ENCODE results near the gene CTNNBIP1.

The CTNNBIP1 gene

DNA sequence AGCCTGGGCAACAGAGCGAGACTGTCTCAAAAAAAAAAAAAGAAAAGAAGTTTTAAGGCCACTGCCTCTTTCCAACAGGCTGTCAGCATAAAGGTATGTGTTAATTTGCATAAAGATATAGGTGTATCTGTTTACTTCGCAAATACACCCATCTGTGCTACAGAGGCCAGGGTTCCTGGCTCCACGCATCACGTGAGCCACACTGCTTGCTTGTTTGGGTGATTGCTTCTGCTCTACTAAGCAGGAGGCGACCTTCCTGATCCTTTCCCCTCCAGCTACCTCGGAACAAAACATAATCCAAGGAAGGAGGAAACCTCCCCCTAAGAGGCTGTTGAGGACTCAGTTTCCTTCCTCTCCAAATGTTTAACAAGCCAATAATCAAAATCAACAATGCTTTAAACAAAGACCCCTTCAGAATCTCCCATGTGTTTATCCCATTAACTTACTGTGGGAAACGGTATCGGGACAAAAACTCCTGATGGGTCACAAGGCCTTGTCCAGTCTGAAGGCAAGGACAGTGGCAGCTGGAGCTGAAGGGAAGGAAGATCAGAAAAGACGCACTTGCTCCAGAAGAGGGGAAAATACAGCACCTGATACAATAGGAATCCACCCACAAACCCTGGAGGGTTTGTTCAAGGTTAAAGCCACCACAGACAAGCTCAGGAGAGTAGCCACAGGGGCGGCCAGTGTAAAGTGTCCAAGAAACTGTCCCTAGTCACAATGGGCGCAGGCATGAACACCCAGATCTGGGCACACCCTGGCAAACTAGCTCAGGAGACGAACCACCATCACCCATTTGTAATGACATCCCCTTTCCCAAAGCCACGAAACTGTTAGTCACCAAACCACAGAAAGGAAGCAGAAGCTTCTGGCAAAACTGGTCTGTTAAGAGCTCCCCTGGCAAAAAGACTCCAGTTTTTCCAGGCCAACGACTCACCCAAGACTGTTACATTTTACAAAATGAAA is 17.2 kb downstream of the CTNNBIP1 start:
- Mint-ChIP-seq H3K36me3 (ENCODE audit: low read depth) (no peaks in the 10 kb centered on the region), H3K27ac (peak overlapping the region; percentile 69), H3K4me1 (ENCODE audit: low read depth) (peaks cover 19% of the 10 kb centered on the region), H3K9me3 (no peaks in the 10 kb centered on the region), H3K27me3 (no peaks in the 10 kb centered on the region), H3K4me3 (no peak overlapping the region)

DNA sequence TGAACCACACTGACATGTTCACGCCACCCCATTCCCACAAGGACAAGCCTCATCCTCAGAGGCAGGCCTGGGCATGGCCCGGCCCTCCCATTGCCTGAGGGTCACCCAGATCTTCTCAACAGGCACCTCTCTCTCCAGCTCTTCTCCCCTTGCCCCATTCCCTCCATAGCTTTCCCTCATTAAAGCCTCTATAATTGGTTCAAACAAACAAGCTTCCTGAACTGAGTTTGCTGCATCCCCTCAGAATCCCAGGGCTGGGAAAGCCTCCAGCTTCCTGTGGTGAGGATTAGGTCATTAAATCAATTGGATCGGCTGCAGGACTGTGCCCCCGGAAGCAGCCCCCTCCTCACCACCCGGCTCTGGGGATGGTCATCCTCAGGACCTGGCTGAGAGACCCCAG is 18.9 kb downstream of the CTNNBIP1 start:
- Mint-ChIP-seq H3K36me3 (ENCODE audit: low read depth) (no peaks in the 10 kb centered on the region), H3K4me3 (no peak overlapping the region), H3K27ac (no peak overlapping the region), H3K27me3 (no peaks in the 10 kb centered on the region), H3K9me3 (no peaks in the 10 kb centered on the region), H3K4me1 (ENCODE audit: low read depth) (peaks cover 19% of the 10 kb centered on the region)

DNA sequence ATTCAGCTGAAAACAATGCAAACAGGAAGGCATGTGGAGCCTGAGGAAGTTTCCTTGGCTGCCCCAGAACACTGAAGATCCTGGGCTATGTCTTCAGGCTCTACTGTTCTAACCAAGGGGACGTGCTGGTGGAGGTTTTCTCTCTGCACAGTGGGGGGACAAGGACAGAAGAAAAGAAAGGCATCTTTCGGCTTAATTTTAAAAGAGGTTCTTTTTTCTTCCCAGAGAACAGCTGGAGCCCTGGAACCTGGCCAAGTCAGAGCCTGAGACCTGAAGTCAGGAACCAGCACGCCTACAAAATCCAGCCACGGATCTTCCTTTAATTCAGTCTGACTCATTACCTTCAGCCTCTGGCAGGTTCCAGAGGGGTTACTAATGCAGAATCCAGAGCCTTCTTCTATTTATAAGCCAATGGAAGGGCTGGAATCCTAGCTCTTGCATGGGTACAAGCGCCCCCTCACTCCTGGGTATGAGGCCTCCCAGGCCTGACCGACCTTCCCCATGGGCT is 19.8 kb downstream of the CTNNBIP1 start:
- no peaks in the 10 kb centered on the region for H3K27me3 Mint-ChIP-seq
- no peaks in the 10 kb centered on the region for H3K36me3 Mint-ChIP-seq (ENCODE audit: low read depth)
- no peak overlapping the region for H3K4me3 Mint-ChIP-seq
- peaks cover 19% of the 10 kb centered on the region for H3K4me1 Mint-ChIP-seq (ENCODE audit: low read depth)
- no peaks in the 10 kb centered on the region for H3K9me3 Mint-ChIP-seq
- no peak overlapping the region for H3K27ac Mint-ChIP-seq

DNA sequence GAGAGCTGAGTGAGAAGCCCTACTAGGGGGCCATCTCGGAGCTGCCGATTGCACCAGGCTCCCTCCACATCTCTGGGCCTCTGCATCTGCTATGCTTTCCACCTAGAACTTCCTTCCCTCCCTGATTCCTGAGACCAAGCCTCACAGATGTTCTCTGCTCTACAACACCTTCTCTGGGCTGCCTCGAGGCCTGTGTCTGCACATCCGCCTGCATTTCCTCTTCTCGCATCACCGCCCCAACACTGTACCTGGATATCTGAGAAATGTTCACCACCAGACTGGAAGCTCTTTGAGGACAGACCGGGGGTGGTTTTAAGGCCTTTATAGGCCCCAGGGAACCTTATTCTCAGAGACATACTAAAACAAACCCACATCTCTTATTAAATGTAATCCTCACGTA is 20.7 kb downstream of the CTNNBIP1 start:
- H3K36me3 Mint-ChIP-seq (ENCODE audit: low read depth), result no peaks in the 10 kb centered on the region
- H3K9me3 Mint-ChIP-seq, result no peaks in the 10 kb centered on the region
- peaks cover 19% of the 10 kb centered on the region for H3K4me1 Mint-ChIP-seq (ENCODE audit: low read depth)
- H3K27ac Mint-ChIP-seq, result peak overlapping the region; percentile 12
- H3K4me3 Mint-ChIP-seq, result no peak overlapping the region
- H3K27me3 Mint-ChIP-seq, result no peaks in the 10 kb centered on the region

DNA sequence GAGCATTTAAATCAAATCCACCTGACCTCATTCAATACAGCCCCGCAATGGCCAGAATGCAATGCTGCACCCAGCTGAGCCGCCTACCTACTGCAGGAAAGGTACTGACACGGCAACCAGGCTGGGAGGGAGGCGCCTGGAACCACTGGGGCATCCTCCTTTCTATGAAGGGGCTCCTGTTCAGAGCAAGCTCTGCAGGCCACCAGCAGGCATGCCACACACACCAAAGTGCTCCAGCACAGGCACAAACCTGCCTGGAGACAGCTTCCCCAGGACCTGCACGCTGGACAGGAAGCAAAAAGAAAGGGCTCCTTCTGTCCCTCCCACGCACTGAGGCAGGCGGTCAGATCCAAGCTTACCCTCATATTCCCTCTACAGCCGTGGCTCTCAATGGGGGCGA is 21.2 kb downstream of the CTNNBIP1 start:
- H3K9me3 Mint-ChIP-seq, result no peaks in the 10 kb centered on the region
- H3K27me3 Mint-ChIP-seq, result no peaks in the 10 kb centered on the region
- H3K27ac Mint-ChIP-seq, result no peak overlapping the region
- H3K4me1 Mint-ChIP-seq (ENCODE audit: low read depth), result peaks cover 17% of the 10 kb centered on the region
- H3K36me3 Mint-ChIP-seq (ENCODE audit: low read depth), result no peaks in the 10 kb centered on the region
- no peak overlapping the region for H3K4me3 Mint-ChIP-seq

DNA sequence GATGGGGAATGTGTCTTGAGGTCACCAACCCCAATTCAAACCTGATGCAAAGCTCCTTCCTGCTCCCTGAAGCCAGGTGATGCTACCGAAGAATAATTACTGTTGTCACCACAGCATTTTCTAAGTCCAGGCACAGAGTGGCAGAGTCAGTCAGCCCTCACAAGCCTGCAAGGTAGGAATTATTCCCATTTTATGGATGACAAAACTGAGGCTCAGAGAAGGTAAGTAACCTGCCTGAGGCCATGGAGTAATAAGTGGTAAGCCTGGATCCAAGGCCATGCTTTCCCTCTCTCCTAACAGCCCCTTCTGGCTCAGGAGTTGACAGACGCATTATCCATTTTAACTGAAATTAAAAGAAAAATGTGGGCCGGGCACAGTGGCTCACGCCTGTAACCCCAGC is 23.0 kb downstream of the CTNNBIP1 start:
- Mint-ChIP-seq H3K4me1 (ENCODE audit: low read depth) (peaks cover 15% of the 10 kb centered on the region), H3K27me3 (no peaks in the 10 kb centered on the region), H3K4me3 (no peak overlapping the region), H3K36me3 (ENCODE audit: low read depth) (no peaks in the 10 kb centered on the region), H3K9me3 (no peaks in the 10 kb centered on the region), H3K27ac (no peak overlapping the region)

DNA sequence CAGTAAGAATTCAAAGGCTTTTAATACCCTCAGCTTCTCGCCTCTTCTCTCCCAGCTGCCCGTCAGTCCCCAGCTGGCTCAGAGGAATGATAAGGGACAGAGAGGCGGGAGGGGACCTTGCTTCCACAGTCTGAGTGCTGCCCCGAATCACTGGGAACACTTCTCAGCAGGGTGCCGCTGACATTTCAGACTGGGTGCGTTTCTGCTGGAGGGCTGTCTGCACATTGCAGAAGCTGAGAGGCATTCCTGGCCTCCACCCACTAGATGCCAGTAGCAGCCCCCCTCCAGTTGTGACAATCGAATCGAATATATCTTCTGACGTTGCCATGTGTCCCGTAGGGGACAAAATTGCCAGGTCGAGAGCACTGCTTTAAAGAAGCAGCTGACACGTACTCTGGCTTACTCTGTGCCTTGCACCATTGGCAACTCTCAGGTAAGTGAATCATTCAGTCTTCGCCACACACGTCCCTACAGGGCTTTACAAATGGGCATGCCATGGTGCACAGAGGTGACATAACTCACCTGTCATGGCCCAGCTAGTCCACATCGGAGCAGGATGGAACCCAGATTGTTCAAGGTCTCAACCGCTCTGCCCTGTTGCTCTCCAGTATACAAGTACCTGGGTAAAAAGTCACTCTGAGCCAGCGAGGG is 23.9 kb downstream of the CTNNBIP1 start:
- no peaks in the 10 kb centered on the region for H3K27me3 Mint-ChIP-seq
- H3K9me3 Mint-ChIP-seq, result no peaks in the 10 kb centered on the region
- no peak overlapping the region for H3K4me3 Mint-ChIP-seq
- H3K36me3 Mint-ChIP-seq (ENCODE audit: low read depth), result no peaks in the 10 kb centered on the region
- peaks cover 21% of the 10 kb centered on the region for H3K4me1 Mint-ChIP-seq (ENCODE audit: low read depth)
- H3K27ac Mint-ChIP-seq, result no peak overlapping the region

DNA sequence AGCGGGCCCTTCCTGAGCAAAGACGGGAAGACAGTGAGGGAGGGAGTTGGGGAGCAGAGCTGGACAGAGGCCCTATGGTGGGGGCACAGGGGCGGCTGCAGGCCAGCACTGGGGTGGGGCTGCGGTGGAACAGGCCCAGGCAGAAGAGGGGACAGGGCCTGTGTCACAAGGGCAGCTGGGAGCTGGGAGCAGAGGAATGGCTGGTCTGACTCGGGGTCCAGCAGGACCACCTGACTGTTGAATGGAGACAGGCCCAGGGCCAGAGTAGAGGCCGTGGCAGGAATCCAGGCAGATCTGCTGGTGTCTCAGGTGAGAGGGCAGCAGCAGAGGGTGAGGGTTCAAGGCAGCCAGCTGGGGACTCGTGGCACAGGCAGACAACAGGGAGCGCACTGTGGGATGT is 25.3 kb downstream of the CTNNBIP1 start:
- Mint-ChIP-seq H3K4me3 (no peak overlapping the region), H3K9me3 (no peaks in the 10 kb centered on the region), H3K4me1 (ENCODE audit: low read depth) (peaks cover 21% of the 10 kb centered on the region), H3K36me3 (ENCODE audit: low read depth) (no peaks in the 10 kb centered on the region), H3K27ac (no peak overlapping the region), H3K27me3 (no peaks in the 10 kb centered on the region)

DNA sequence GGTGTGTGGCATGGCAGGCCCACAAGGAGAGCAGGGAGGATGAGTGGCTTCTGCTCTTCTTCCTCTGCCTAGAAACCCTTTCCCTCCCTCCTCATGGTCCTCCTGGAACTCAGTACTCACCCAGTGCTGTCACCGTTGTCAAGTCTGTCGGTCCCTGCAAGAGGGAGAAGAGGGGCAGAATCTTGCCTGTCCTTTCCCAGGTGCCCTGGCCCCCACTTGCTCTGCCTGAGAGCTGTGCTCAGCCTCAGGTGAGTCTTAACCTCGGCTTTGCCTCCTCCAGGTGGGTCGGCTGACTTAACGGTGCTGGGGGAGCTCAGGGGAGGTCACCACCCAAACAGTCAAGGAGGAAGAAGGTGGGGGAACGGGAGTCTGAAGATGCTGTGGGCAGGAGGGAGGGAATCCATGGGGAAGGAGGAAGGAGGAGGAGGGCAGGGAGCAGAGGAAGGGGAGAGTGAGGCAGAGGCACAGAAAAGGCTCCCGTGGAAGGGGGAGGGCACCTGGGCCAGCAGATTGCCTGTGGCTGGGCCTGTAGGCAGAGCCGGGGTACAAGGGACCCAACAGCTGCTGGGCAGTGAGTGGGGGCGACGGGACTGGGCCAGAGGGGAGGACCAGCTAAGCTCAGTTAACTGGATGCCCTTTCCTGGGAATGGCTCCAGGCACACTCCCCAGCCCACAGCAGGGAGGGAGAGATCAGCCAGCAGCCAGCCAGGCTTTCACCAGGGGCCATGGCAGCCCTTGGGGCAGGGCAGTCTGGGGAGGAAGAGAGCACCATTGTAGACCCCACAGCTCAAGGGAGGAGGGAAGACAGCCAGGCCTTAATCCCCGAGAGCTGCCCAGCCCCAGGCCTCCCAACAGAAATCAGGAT is 26.3 kb downstream of the CTNNBIP1 start:
- Mint-ChIP-seq H3K4me3 (no peak overlapping the region), H3K4me1 (ENCODE audit: low read depth) (peaks cover 18% of the 10 kb centered on the region), H3K27ac (no peak overlapping the region), H3K9me3 (no peaks in the 10 kb centered on the region), H3K36me3 (ENCODE audit: low read depth) (no peaks in the 10 kb centered on the region), H3K27me3 (no peaks in the 10 kb centered on the region)

DNA sequence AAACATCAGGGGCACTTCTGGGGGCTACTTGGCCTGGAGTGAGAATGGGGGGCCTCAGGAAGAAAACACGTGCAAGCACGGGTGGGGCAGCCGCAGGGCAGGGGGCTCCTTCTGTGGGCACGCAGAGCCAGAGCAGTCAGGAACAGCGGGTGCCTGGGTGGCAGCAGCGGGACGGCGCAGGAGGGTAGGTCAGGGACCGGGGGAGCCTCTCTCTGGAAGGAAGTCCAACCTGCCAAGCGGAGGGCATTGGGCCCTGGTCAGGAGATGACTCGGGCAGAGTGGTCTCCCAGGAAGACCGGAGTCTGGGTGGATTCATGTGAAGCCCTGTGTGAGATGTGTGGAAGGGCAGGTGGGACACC is 27.1 kb downstream of the CTNNBIP1 start:
- Mint-ChIP-seq H3K9me3 (no peaks in the 10 kb centered on the region), H3K27ac (no peak overlapping the region), H3K36me3 (ENCODE audit: low read depth) (no peaks in the 10 kb centered on the region), H3K4me3 (no peak overlapping the region), H3K4me1 (ENCODE audit: low read depth) (peaks cover 18% of the 10 kb centered on the region), H3K27me3 (no peaks in the 10 kb centered on the region)

DNA sequence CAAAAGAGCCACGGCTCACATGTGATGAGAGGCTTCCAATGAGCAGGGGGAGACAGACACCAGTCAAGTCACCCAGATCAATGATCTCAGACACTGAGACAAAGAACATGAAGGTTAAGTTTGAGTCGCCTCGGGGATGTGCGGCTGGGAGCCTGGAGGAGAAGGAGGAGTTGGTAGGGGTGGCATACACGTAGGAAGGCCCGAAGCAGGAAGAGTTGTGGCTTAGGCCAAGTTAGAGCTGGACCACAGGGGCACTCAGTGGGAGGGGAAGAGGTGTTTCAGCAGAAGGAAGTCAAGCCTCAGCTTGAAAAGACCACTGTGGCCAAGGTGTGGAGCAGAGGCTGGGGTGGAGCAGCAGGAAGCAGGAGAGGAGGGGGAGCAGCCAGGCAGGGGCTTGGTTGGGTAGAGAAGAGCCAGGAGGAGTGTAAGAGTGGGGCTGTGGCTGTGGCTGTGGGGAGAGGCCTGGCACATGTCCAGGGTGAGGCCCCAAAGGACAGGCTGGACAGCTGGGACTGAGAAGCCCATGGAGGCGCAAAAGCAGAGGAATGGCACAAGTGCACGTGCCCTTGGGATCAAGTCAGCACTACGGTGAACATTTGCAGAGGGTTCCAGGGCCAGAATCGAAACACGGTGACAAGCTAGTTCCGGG is 27.6 kb downstream of the CTNNBIP1 start:
- no peaks in the 10 kb centered on the region for H3K27me3 Mint-ChIP-seq
- peaks cover 18% of the 10 kb centered on the region for H3K4me1 Mint-ChIP-seq (ENCODE audit: low read depth)
- no peaks in the 10 kb centered on the region for H3K36me3 Mint-ChIP-seq (ENCODE audit: low read depth)
- peak overlapping the region; percentile 72 for H3K27ac Mint-ChIP-seq
- no peak overlapping the region for H3K4me3 Mint-ChIP-seq
- H3K9me3 Mint-ChIP-seq, result no peaks in the 10 kb centered on the region

DNA sequence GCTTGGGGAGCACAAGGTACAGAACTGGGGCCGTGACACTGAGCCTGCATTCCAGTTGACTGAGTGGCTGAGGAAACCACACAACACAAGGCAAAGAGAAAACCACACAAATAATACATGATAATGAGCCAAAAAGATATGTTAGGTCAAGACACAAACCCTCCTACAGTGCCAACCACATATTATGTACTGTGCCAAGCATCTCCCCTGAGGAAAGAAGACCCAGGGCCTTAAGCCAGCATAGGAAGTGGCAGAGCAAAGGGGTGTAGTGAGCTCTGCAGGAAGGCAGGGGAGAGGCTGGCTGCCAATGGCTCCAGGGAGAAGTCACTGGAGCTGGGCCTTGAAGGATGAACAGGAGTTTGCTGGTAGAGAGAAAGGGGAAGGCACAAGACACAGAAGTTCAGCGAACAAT is 28.2 kb downstream of the CTNNBIP1 start:
- peak overlapping the region; percentile 72 for H3K27ac Mint-ChIP-seq
- H3K36me3 Mint-ChIP-seq (ENCODE audit: low read depth), result no peaks in the 10 kb centered on the region
- H3K27me3 Mint-ChIP-seq, result no peaks in the 10 kb centered on the region
- H3K9me3 Mint-ChIP-seq, result no peaks in the 10 kb centered on the region
- H3K4me3 Mint-ChIP-seq, result no peak overlapping the region
- peaks cover 18% of the 10 kb centered on the region for H3K4me1 Mint-ChIP-seq (ENCODE audit: low read depth)

DNA sequence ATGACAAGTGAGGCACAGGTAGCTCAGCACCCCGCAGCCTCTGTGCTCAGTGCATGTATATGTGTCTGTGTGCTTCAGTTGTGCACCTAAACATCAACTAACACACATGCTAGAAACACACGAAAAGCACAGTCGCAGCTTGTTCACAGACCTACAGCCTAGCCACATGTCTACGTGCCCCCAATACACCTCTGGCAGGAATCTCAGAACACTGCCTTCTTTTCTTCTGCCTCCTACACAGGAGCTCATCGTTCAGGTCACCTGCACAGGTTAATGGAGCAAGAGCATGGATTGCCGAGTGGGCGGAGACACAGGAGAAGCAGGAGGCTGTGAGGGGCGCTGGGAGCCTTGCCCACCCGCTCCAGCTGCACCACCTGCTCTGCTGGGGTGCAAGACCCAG is 31.7 kb downstream of the CTNNBIP1 start:
- no peak overlapping the region for H3K4me3 Mint-ChIP-seq
- no peak overlapping the region for H3K27ac Mint-ChIP-seq

DNA sequence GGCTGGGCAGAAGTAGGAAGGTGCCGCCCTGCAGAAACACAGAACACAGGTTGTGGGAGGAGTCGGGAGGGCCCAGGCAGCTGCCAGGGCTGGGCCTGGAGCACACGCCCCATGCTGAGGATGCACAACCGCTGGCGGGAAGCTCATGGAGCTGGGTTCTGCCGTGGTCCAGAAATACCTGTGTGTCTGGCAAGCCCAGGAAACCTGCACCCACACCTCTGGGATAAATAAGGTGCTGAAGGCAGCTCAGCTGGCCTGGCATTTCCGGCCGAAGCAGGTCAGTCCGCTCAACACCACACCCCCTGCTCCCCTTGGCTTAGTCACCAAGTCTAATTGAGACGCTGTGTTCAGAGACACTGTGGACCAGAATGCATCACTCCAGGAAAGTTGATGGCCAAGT is 32.1 kb downstream of the CTNNBIP1 start:
- no peaks in the 10 kb centered on the region for H3K36me3 Mint-ChIP-seq (ENCODE audit: low read depth)
- no peaks in the 10 kb centered on the region for H3K27me3 Mint-ChIP-seq
- H3K4me3 Mint-ChIP-seq, result no peak overlapping the region
- H3K27ac Mint-ChIP-seq, result no peak overlapping the region
- H3K4me1 Mint-ChIP-seq (ENCODE audit: low read depth), result peaks cover 16% of the 10 kb centered on the region
- H3K9me3 Mint-ChIP-seq, result no peaks in the 10 kb centered on the region

More for the DNA sequence above, 31.7 kb downstream of the CTNNBIP1 start:
- no peaks in the 10 kb centered on the region for H3K36me3 Mint-ChIP-seq (ENCODE audit: low read depth)
- H3K27me3 Mint-ChIP-seq, result no peaks in the 10 kb centered on the region
- H3K9me3 Mint-ChIP-seq, result no peaks in the 10 kb centered on the region
- peaks cover 18% of the 10 kb centered on the region for H3K4me1 Mint-ChIP-seq (ENCODE audit: low read depth)

Measured in stimulated activated naive CD8-positive, alpha-beta T cell treated with anti-CD3 and anti-CD28 coated beads, Interleukin-15, Interleukin-2, amounts not matched to agents 100 ng/mL and 50 ng/mL, for 24 hours (primary cell).